IMR-90 (cell line): ENCODE data around the gene EPHA6. TPM values are rescaled to one million over a fixed set of nuclear protein-coding genes. Genes with fewer than 3 reads are reported as not detected.

Experiments
- ATAC-seq: fragments of 200-7000 bp; cut with Tn5 transposase; 2 replicates; pipeline ENCODE4 v1.9.1; 2020; ENCODE audit warnings: low read depth, mild to moderate bottlenecking, moderate library complexity
- BruUV-seq: library from RNA; stranded (reverse); fragments of 400-500 nt; replicated peaks from 2 replicates; lab custom pipeline; 2021; lab: Mats Ljungman, UMichigan
- CTCF ChIA-PET: fragments of 300-600 bp; formaldehyde crosslinking; extraction: SDS; loops from one replicate; lab custom pipeline; 2021; ENCODE audit warnings: antibody characterized with exemption; lab: Yijun Ruan, JAX
- POLR2A ChIA-PET: fragments of 300-600 bp; sonication (Branson Sonifier 250); formaldehyde crosslinking; loops from one replicate; lab custom pipeline; 2022; ENCODE audit warnings: antibody characterized with exemption; ENCODE audit not compliant: unreplicated experiment; lab: Charles Lee
- DNase-seq: peaks from one replicate; pipeline ENCODE4 v3.0.0; 2013
- H2AFZ ChIP-seq: replicated peaks from 2 replicates; pipeline ENCODE3; 2013; ENCODE audit warnings: low read length, mild to moderate bottlenecking; ENCODE audit not compliant: poor library complexity
- H2AK5ac ChIP-seq: 2 replicates; pipeline ENCODE4 v1.6.1; 2013; ENCODE audit warnings: low read depth, low read length, inconsistent platforms
- H2AK9ac ChIP-seq: replicated peaks from 2 replicates; pipeline ENCODE3; 2013; ENCODE audit warnings: mild to moderate bottlenecking, low read depth, low read length, moderate library complexity; ENCODE audit not compliant: poor library complexity
- H2BK120ac ChIP-seq: 2 replicates; pipeline ENCODE4 v1.6.1; 2013; ENCODE audit warnings: low read depth, low read length, inconsistent platforms
- H2BK15ac ChIP-seq: 3 replicates; pipeline ENCODE4 v1.6.1; 2013; ENCODE audit warnings: low read depth, low read length, inconsistent platforms
- H2BK20ac ChIP-seq: 2 replicates; pipeline ENCODE4 v1.6.1; 2013; ENCODE audit warnings: low read depth, mild to moderate bottlenecking, inconsistent platforms, low read length, moderate library complexity
- H2BK5ac ChIP-seq: 2 replicates; pipeline ENCODE4 v1.6.1; 2013; ENCODE audit warnings: mild to moderate bottlenecking, low read depth, low read length, inconsistent platforms; ENCODE audit not compliant: poor library complexity, severe bottlenecking
- H3K14ac ChIP-seq: replicated peaks from 2 replicates; pipeline ENCODE4 v1.6.1; 2013; ENCODE audit warnings: low read depth, low read length, inconsistent platforms
- H3K18ac ChIP-seq: 2 replicates; pipeline ENCODE4 v1.6.1; 2013; ENCODE audit warnings: low read depth, low read length, control low read depth
- H3K23ac ChIP-seq: 2 replicates; pipeline ENCODE4 v1.6.1; 2013; ENCODE audit warnings: low read depth, low read length, inconsistent platforms
- H3K27ac ChIP-seq: 2 replicates; pipeline ENCODE4 v1.5.1; 2013; ENCODE audit warnings: mild to moderate bottlenecking, control low read depth, low read length; ENCODE audit not compliant: insufficient read depth
- H3K27me3 ChIP-seq: 2 replicates; pipeline ENCODE4 v1.6.1; 2013; ENCODE audit warnings: low read length; ENCODE audit not compliant: control insufficient read depth, insufficient read depth
- H3K36me3 ChIP-seq: 2 replicates; pipeline ENCODE4 v1.6.1; 2013; ENCODE audit warnings: low read length, mixed read lengths; ENCODE audit not compliant: control insufficient read depth, insufficient read depth
- H3K4ac ChIP-seq: 2 replicates; pipeline ENCODE4 v1.6.1; 2013; ENCODE audit warnings: low read depth, low read length, inconsistent platforms
- H3K4me1 ChIP-seq: 2 replicates; pipeline ENCODE4 v1.6.1; 2013; ENCODE audit warnings: low read length, mixed read lengths; ENCODE audit not compliant: control insufficient read depth, insufficient read depth
- H3K4me2 ChIP-seq: 2 replicates; pipeline ENCODE4 v1.6.1; 2013; ENCODE audit warnings: low read depth, mild to moderate bottlenecking, control low read depth, low read length, moderate library complexity
- H3K4me3 ChIP-seq: 2 replicates; pipeline ENCODE4 v1.5.1; 2013; ENCODE audit warnings: low read depth, mild to moderate bottlenecking, control low read depth, low read length, moderate library complexity; ENCODE audit not compliant: insufficient read depth
- H3K56ac ChIP-seq: 2 replicates; pipeline ENCODE4 v1.6.1; 2013; ENCODE audit warnings: low read length, inconsistent platforms; ENCODE audit not compliant: insufficient read depth; ENCODE audit errors: extremely low read depth
- H3K79me1 ChIP-seq, 2 experiments: 2 replicates each; pipeline ENCODE4 v1.6.1; 2013; ENCODE audit warnings: low read length in 2 of 2, inconsistent platforms in 1 of 2, low read depth in 1 of 2
- H3K9ac ChIP-seq: 2 replicates; pipeline ENCODE4 v1.6.1; 2013; ENCODE audit warnings: low read depth, low read length, control low read depth
- H3K9me1 ChIP-seq: 2 replicates; pipeline ENCODE4 v1.6.1; 2013; ENCODE audit warnings: low read length, inconsistent platforms; ENCODE audit not compliant: insufficient read depth
- H3K9me3 ChIP-seq: 2 replicates; pipeline ENCODE4 v1.6.1; 2013; ENCODE audit warnings: low read length; ENCODE audit not compliant: control insufficient read depth, insufficient read depth
- H4K20me1 ChIP-seq: 2 replicates; pipeline ENCODE4 v1.6.1; 2013; ENCODE audit warnings: low read length, inconsistent platforms; ENCODE audit not compliant: insufficient read depth
- H4K5ac ChIP-seq: 2 replicates; pipeline ENCODE4 v1.6.1; 2013; ENCODE audit warnings: mild to moderate bottlenecking, low read depth, low read length, control low read depth
- H4K8ac ChIP-seq, 2 experiments: 2 replicates each; pipeline ENCODE4 v1.6.1; 2013; ENCODE audit warnings: low read depth in 2 of 2, low read length in 2 of 2, control low read depth in 1 of 2, inconsistent platforms in 1 of 2
- H4K91ac ChIP-seq: 2 replicates; pipeline ENCODE4 v1.6.1; 2013; ENCODE audit warnings: low read depth, low read length, inconsistent platforms; ENCODE audit not compliant: insufficient read depth
- CEBPB ChIP-seq: IDR thresholded peaks from 2 replicates; pipeline ENCODE4 v1.6.1; 2012; ENCODE audit warnings: low read depth, low read length, improper control_type of control experiment
- CHD1 ChIP-seq: IDR thresholded peaks from 2 replicates; pipeline ENCODE4 v1.6.1; 2012; ENCODE audit warnings: low read depth, low read length, improper control_type of control experiment
- CTCF ChIP-seq: conservative IDR thresholded peaks from 2 replicates; pipeline ENCODE4 v1.5.1; 2012; ENCODE audit warnings: mild to moderate bottlenecking, low read depth, low read length, improper control_type of control experiment
- ELK1 ChIP-seq: fragments of 150-350 bp; IDR thresholded peaks from 2 replicates; pipeline ENCODE4 v1.6.1; 2016; ENCODE audit warnings: low read depth, mild to moderate bottlenecking, low read length, moderate library complexity, borderline replicate concordance
- MAFK ChIP-seq: IDR thresholded peaks from 2 replicates; pipeline ENCODE4 v1.6.1; 2012; ENCODE audit warnings: low read depth, low read length, improper control_type of control experiment
- MAZ ChIP-seq: IDR thresholded peaks from 2 replicates; pipeline ENCODE4 v1.6.1; 2012; ENCODE audit warnings: low read depth, mild to moderate bottlenecking, low read length, improper control_type of control experiment, moderate library complexity, borderline replicate concordance
- MXI1 ChIP-seq: IDR thresholded peaks from 2 replicates; pipeline ENCODE4 v1.6.1; 2012; ENCODE audit warnings: low read depth, mild to moderate bottlenecking, low read length, moderate library complexity, borderline replicate concordance
- NFE2L2 ChIP-seq: fragments of 150-350 bp; IDR thresholded peaks from 2 replicates; pipeline ENCODE4 v1.6.1; 2016; ENCODE audit warnings: low read depth, mild to moderate bottlenecking, low read length
- POLR2A ChIP-seq: IDR thresholded peaks from 2 replicates; pipeline ENCODE4 v1.6.1; 2012; ENCODE audit warnings: mild to moderate bottlenecking, low read depth, low read length
- RAD21 ChIP-seq: IDR thresholded peaks from 2 replicates; pipeline ENCODE4 v1.6.1; 2012; ENCODE audit warnings: low read length, improper control_type of control experiment
- RCOR1 ChIP-seq: IDR thresholded peaks from 2 replicates; pipeline ENCODE4 v1.6.1; 2012; ENCODE audit warnings: mild to moderate bottlenecking, low read length, improper control_type of control experiment; ENCODE audit not compliant: insufficient replicate concordance
- RFX5 ChIP-seq: IDR thresholded peaks from 2 replicates; pipeline ENCODE4 v1.8.0; 2012; ENCODE audit warnings: low read depth, mild to moderate bottlenecking, low read length, moderate library complexity
- SMC3 ChIP-seq: fragments of 150-350 bp; IDR thresholded peaks from 2 replicates; pipeline ENCODE4 v1.6.1; 2016; ENCODE audit warnings: low read depth, mild to moderate bottlenecking, antibody characterized with exemption, low read length, moderate library complexity
- USF2 ChIP-seq: fragments of 150-350 bp; IDR thresholded peaks from 2 replicates; pipeline ENCODE4 v1.6.1; 2017; ENCODE audit warnings: mild to moderate bottlenecking, antibody characterized with exemption, low read length, low read depth
- WGBS, 2 experiments: methylation state at CpG; one replicate each; pipeline versions ENCODE4 v1.1.5 to v1.1.7; 2013; ENCODE audit warnings: missing lambda C conversion rate in 2 of 2; ENCODE audit not compliant: insufficient read length in 1 of 2; ENCODE audit errors: extremely low coverage in 2 of 2; 5-methylcytosine and 5-hydroxymethylcytosine counted together
- dilution Hi-C: fragments of 300-500 bp; cut with HindIII; formaldehyde crosslinking; loops from one replicate; pipeline ENCODE4 v1.14.3; 2018; ENCODE audit warnings: low sequenced_read_pairs; ENCODE audit not compliant: unreplicated experiment
- in situ Hi-C: fragments of 300-500 bp; cut with MboI; formaldehyde crosslinking; loops from 3 replicates; pipeline ENCODE4 v1.14.3; 2019; ENCODE audit warnings: low sequenced_read_pairs, inconsistent platforms, mixed read lengths
- intact Hi-C: fragments of 100-400 bp; cut with micrococcal nuclease; formaldehyde crosslinking; loops from 2 replicates; pipeline ENCODE4 v1.10.0; 2022
- polyA plus RNA-seq, 3 experiments: library from polyadenylated mRNA; depleted of rRNA; stranded (reverse); fragments of >200 nt; gene quantifications; 2 replicates each; pipeline ENCODE4 v1.2.3, GENCODE V29; 2012; ENCODE audit warnings: low replicate concordance in 1 of 3
- total RNA-seq: library from RNA; depleted of rRNA; stranded (reverse); fragments of >200 nt; gene quantifications from 2 replicates; pipeline ENCODE4 v1.2.3, GENCODE V29; 2012

EPHA6 gene
- total and polyA plus RNA-seq, 2 of the 4 experiments (the other 2 are of a cell fraction): not detected

- Histone ChIP-seq H3K23ac (no peak overlapping the region), H3K4me2 (no peak overlapping the region), H3K4me3 (no peak overlapping the region), H3K27ac (no peak overlapping the region), H2BK20ac (no peak overlapping the region), H2AK5ac (no peak overlapping the region), H2AFZ (no peak overlapping the region), H2BK120ac (no peak overlapping the region), H3K4ac (no peak overlapping the region), H3K27me3 (no peaks in the 10 kb centered on the region), H3K4me1 (no peaks in the 10 kb centered on the region), H3K14ac (no peak overlapping the region), H4K91ac (no peak overlapping the region), H3K18ac (no peak overlapping the region), H3K56ac (no peak overlapping the region), H3K9me1 (no peaks in the 10 kb centered on the region), H3K36me3 (no peaks in the 10 kb centered on the region), H4K20me1 (no peaks in the 10 kb centered on the region), H2BK15ac (no peak overlapping the region), H4K8ac (no peak overlapping the region), H2AK9ac (no peak overlapping the region), H3K9me3 (no peaks in the 10 kb centered on the region), H3K79me1 (no peaks in the 10 kb centered on the region), H4K5ac (no peak overlapping the region), H3K9ac (no peak overlapping the region), H2BK5ac (no peak overlapping the region)
- DNase-seq: no peak
- ChIA-PET CTCF (no interaction called here), POLR2A (no interaction called here)
- ATAC-seq: no peak
- no CpG with 5 or more reads among the region's 5 CpGs for WGBS, 2 experiments
- dilution Hi-C loops: no loop called here
- intact Hi-C loops: no loop called here
- no TSS peak for BruUV-seq
- in situ Hi-C loops: no loop called here
- TF ChIP-seq MAFK: no peak
- no peak for TF ChIP-seq RCOR1
- no peak for TF ChIP-seq POLR2A
- no peak for TF ChIP-seq CEBPB
- TF ChIP-seq USF2: no peak
- TF ChIP-seq MAZ: no peak
- no peak for TF ChIP-seq NFE2L2
- no peak for TF ChIP-seq CHD1
- TF ChIP-seq RAD21: no peak
- TF ChIP-seq SMC3: no peak
- no peak for TF ChIP-seq CTCF
- TF ChIP-seq MXI1: no peak
- TF ChIP-seq ELK1: no peak
- no peak for TF ChIP-seq RFX5
Measured at GRCh38 chr3:97662264-97662663, 847.9 kb downstream of the EPHA6 start.
